PC-3 (cell line): ENCODE measurements around the gene MED13. TPM values are rescaled to one million over a fixed set of nuclear protein-coding genes. Genes with fewer than 3 reads are reported as not detected.

Experiments used
- ATAC-seq: fragments of 200-7000 bp; cut with Tn5 transposase; 2 replicates; pipeline ENCODE4 v1.9.1; 2020; ENCODE audit warnings: mild to moderate bottlenecking, moderate library complexity
- BruUV-seq: library from RNA; stranded (reverse); fragments of 400-500 nt; replicated peaks from 2 replicates; lab custom pipeline; 2021; lab: Mats Ljungman, UMichigan
- CTCF ChIA-PET: fragments of 300-600 bp; sonication (Branson Sonifier 250); formaldehyde crosslinking; loops from one replicate; lab custom pipeline; 2022; ENCODE audit warnings: antibody characterized with exemption; lab: Charles Lee
- POLR2A ChIA-PET: fragments of 300-600 bp; sonication (Branson Sonifier 250); formaldehyde crosslinking; loops from one replicate; lab custom pipeline; 2022; ENCODE audit warnings: antibody characterized with exemption; ENCODE audit not compliant: unreplicated experiment; lab: Charles Lee
- DNase-seq: peaks from one replicate; pipeline ENCODE4 v3.0.0-alpha.2; 2015
- H2AFZ ChIP-seq: fragments of 300-600 bp; sonication (generic); 2 replicates; pipeline ENCODE4 v1.6.0; 2016; ENCODE audit warnings: antibody characterized with exemption, low read length
- H3F3A ChIP-seq: fragments of 300-600 bp; sonication (generic); one replicate; pipeline ENCODE4 v1.6.0; 2017; ENCODE audit warnings: antibody characterized with exemption, low read length, control low read depth, mild to moderate bottlenecking; ENCODE audit not compliant: unreplicated experiment
- H3K27ac ChIP-seq: fragments of 300-600 bp; sonication (generic); 2 replicates; pipeline ENCODE4 v1.5.1; 2016; ENCODE audit warnings: mild to moderate bottlenecking, low read length
- H3K27me3 ChIP-seq: fragments of 300-600 bp; sonication (generic); 2 replicates; pipeline ENCODE4 v1.6.1; 2016; ENCODE audit warnings: low read length, mixed read lengths
- H3K36me3 ChIP-seq: fragments of 300-600 bp; sonication (generic); 2 replicates; pipeline ENCODE4 v1.6.1; 2016; ENCODE audit warnings: low read depth, mixed run types, low read length, mixed read lengths
- H3K4me1 ChIP-seq: fragments of 300-600 bp; sonication (generic); 2 replicates; pipeline ENCODE4 v1.5.1; 2016; ENCODE audit warnings: low read length; ENCODE audit not compliant: insufficient read depth
- H3K4me2 ChIP-seq: fragments of 300-600 bp; sonication (generic); 2 replicates; pipeline ENCODE4 v1.6.0; 2016; ENCODE audit warnings: low read length
- H3K4me3 ChIP-seq: fragments of 300-600 bp; sonication (generic); 2 replicates; pipeline ENCODE4 v1.5.1; 2016; ENCODE audit warnings: mild to moderate bottlenecking, low read length, mixed read lengths
- H3K79me2 ChIP-seq: fragments of 300-600 bp; sonication (generic); 2 replicates; pipeline ENCODE4 v1.6.1; 2017; ENCODE audit warnings: low read length, mixed read lengths
- H3K9ac ChIP-seq: fragments of 300-600 bp; sonication (generic); 2 replicates; pipeline ENCODE4 v1.6.0; 2016; ENCODE audit warnings: mild to moderate bottlenecking, low read length
- H3K9me2 ChIP-seq: fragments of 300-600 bp; sonication (generic); replicated peaks from 2 replicates; pipeline ENCODE4 v1.6.1; 2016; ENCODE audit warnings: mixed run types, low read length, mixed read lengths
- H3K9me3 ChIP-seq: fragments of 300-600 bp; sonication (generic); 2 replicates; pipeline ENCODE4 v1.6.1; 2016; ENCODE audit warnings: low read length, mixed read lengths
- H4K20me1 ChIP-seq: fragments of 300-600 bp; sonication (generic); 2 replicates; pipeline ENCODE4 v1.6.1; 2016; ENCODE audit warnings: low read length, mixed read lengths
- CTCF ChIP-seq: fragments of 300-600 bp; sonication (generic); conservative IDR thresholded peaks from 2 replicates; pipeline ENCODE4 v1.5.1; 2017; ENCODE audit warnings: antibody characterized with exemption, low read depth, mild to moderate bottlenecking, low read length
- EZH2 ChIP-seq: fragments of 300-600 bp; sonication (generic); IDR thresholded peaks from one replicate; pipeline ENCODE4 v1.6.1; 2017; ENCODE audit warnings: antibody characterized with exemption, mild to moderate bottlenecking, low read length; ENCODE audit not compliant: unreplicated experiment
- EZH2phosphoT487 ChIP-seq: fragments of 300-600 bp; sonication (generic); IDR thresholded peaks from 2 replicates; pipeline ENCODE4 v1.6.1; 2018; ENCODE audit warnings: mild to moderate bottlenecking, antibody characterized with exemption, low read length, borderline replicate concordance
- intact Hi-C: fragments of 100-400 bp; cut with micrococcal nuclease; formaldehyde crosslinking; loops from 2 replicates; pipeline ENCODE4 v1.9.0; 2023
- total RNA-seq: library from RNA; depleted of rRNA; stranded (reverse); fragments of >200 nt; gene quantifications from 2 replicates; pipeline ENCODE4 v1.2.3, GENCODE V29; 2014

The MED13 gene
- total RNA-seq, 1 experiment from 2014 or later: 36.8 TPM

DNA sequence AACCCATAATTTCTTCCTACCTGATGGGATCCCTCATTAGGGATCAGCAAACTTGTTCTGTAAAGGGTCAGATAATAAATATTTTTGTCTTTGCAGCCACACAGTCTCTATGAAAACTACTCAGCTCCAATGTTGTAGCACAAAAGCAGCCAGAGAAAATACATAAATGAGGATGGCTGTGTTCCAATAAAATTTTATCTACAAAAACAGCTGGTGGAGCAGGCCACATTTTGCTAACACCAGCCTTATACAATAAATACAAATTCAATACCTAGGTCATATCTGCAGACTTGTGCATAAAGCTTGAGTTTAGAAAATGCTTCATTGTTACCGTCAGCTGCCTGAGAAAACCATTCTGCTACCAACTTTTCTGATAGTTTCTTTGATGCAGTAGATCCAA, 98.9 kb downstream of the MED13 start:
- Histone ChIP-seq H3F3A (peaks cover 7% of the 10 kb centered on the region), H3K36me3 (peaks cover 45% of the 10 kb centered on the region), H3K4me1 (no peaks in the 10 kb centered on the region), H3K9me2 (no peaks in the 10 kb centered on the region), H3K27ac (no peak overlapping the region), H3K4me2 (no peak overlapping the region), H3K9ac (no peak overlapping the region), H3K27me3 (no peaks in the 10 kb centered on the region), H4K20me1 (no peaks in the 10 kb centered on the region), H2AFZ (no peak overlapping the region), H3K79me2 (0 out of 2 replicates have a peak, but pooled peaks cover 3% of the 10 kb centered on the region), H3K4me3 (no peak overlapping the region), H3K9me3 (no peaks in the 10 kb centered on the region)
- ChIA-PET POLR2A (interaction anchor here (0.6 kb wide), 1 partner anchor 100 kb away, joined by 7 read pairs; no protein-coding TSS in a partner anchor), CTCF (interaction anchor here (0.5 kb wide), 1 partner anchor 99 kb away, joined by 7 read pairs; no protein-coding TSS in a partner anchor)
- DNase-seq: no peak
- no TSS peak for BruUV-seq
- no peak for ATAC-seq
- intact Hi-C loops: no loop called here
- TF ChIP-seq EZH2 (no peak), CTCF (no peak), EZH2phosphoT487 (no peak)

GRCh38 chr17:61955619-61956018, 109.5 kb downstream of the MED13 start:
- no peak overlapping the region for H3K27ac ChIP-seq
- H3K9me3 ChIP-seq: no peaks in the 10 kb centered on the region
- H3F3A ChIP-seq: no peaks in the 10 kb centered on the region
- ChIA-PET CTCF (no interaction called here), POLR2A (interaction anchor here (0.7 kb wide), 1 partner anchor 14 kb away, joined by 3 read pairs; no protein-coding TSS in a partner anchor)
- no peak overlapping the region for H3K9ac ChIP-seq
- TF ChIP-seq EZH2 (no peak), EZH2phosphoT487 (no peak), CTCF (no peak)
- no peaks in the 10 kb centered on the region for H3K79me2 ChIP-seq
- no peak overlapping the region for H3K4me2 ChIP-seq
- intact Hi-C loops: no loop called here
- H3K9me2 ChIP-seq: no peaks in the 10 kb centered on the region
- DNase-seq (no peak), ATAC-seq (no peak)
- no peaks in the 10 kb centered on the region for H4K20me1 ChIP-seq
- H3K36me3 ChIP-seq: peaks cover 53% of the 10 kb centered on the region
- H2AFZ ChIP-seq: no peak overlapping the region
- BruUV-seq: no TSS peak
- no peaks in the 10 kb centered on the region for H3K27me3 ChIP-seq
- H3K4me1 ChIP-seq: no peaks in the 10 kb centered on the region
- no peak overlapping the region for H3K4me3 ChIP-seq
